Osteoblast (primary cell): ENCODE measurements around the gene LDB3. TPM values are rescaled to one million over a fixed set of nuclear protein-coding genes. Genes with fewer than 3 reads are reported as not detected.

Source experiments
- DNase-seq: peaks from one replicate; pipeline ENCODE4 v3.0.0; 2011; ENCODE audit warnings: low spot score, mixed read lengths; ENCODE audit not compliant: insufficient read length; ENCODE audit errors: missing footprints
- H2AFZ ChIP-seq: 2 replicates; pipeline ENCODE4 v1.6.0; 2011; ENCODE audit warnings: mild to moderate bottlenecking, low read length
- H3K27ac ChIP-seq: 2 replicates; pipeline ENCODE4 v1.5.1; 2011; ENCODE audit warnings: mild to moderate bottlenecking, low read depth, low read length, moderate library complexity
- H3K27me3 ChIP-seq: 2 replicates; pipeline ENCODE4 v1.6.0; 2012; ENCODE audit warnings: mild to moderate bottlenecking, control low read depth, inconsistent platforms, low read length, moderate library complexity; ENCODE audit not compliant: insufficient read depth
- H3K36me3 ChIP-seq: 2 replicates; pipeline ENCODE4 v1.5.1; 2011; ENCODE audit warnings: mild to moderate bottlenecking, low read length, control low read depth, moderate library complexity; ENCODE audit not compliant: insufficient read depth
- H3K4me1 ChIP-seq: 2 replicates; pipeline ENCODE4 v1.5.1; 2011; ENCODE audit warnings: mild to moderate bottlenecking, low read length, control low read depth, moderate library complexity; ENCODE audit not compliant: insufficient read depth
- H3K4me2 ChIP-seq: 2 replicates; pipeline ENCODE4 v1.6.0; 2011; ENCODE audit warnings: mild to moderate bottlenecking, low read length; ENCODE audit not compliant: insufficient read depth
- H3K4me3 ChIP-seq: fragments of 200-600 bp; sonication (generic); 3 replicates; pipeline ENCODE4 v1.5.1; 2012; ENCODE audit warnings: mild to moderate bottlenecking, low read length, inconsistent platforms; ENCODE audit not compliant: insufficient read depth
- H3K79me2 ChIP-seq: 2 replicates; pipeline ENCODE4 v1.6.0; 2012; ENCODE audit warnings: mild to moderate bottlenecking, low read length, control low read depth, inconsistent platforms; ENCODE audit not compliant: insufficient read depth
- H3K9me3 ChIP-seq: 2 replicates; pipeline ENCODE4 v1.5.1; 2011; ENCODE audit warnings: low read depth, low read length, control low read depth
- H4K20me1 ChIP-seq: 2 replicates; pipeline ENCODE4 v1.6.0; 2012; ENCODE audit warnings: mild to moderate bottlenecking, low read length, control low read depth; ENCODE audit not compliant: insufficient read depth
- CTCF ChIP-seq: IDR thresholded peaks from 2 replicates; pipeline ENCODE4 v1.5.1; 2011; ENCODE audit warnings: mild to moderate bottlenecking, low read depth, low read length, moderate library complexity; ENCODE audit errors: extremely low read depth
- total RNA-seq: library from RNA; depleted of rRNA; stranded (reverse); fragments of >200 nt; gene quantifications from 2 replicates; pipeline ENCODE4 v1.2.3, GENCODE V29; 2012

The LDB3 gene
- total RNA-seq, 1 donor: under 0.01 TPM

- Histone ChIP-seq H3K4me3 (no peak overlapping the region), H3K27me3 (no peaks in the 10 kb centered on the region), H3K9me3 (no peaks in the 10 kb centered on the region), H4K20me1 (no peaks in the 10 kb centered on the region), H3K4me1 (peaks cover 18% of the 10 kb centered on the region), H3K36me3 (no peaks in the 10 kb centered on the region), H3K4me2 (no peak overlapping the region), H2AFZ (no peak overlapping the region), H3K79me2 (no peaks in the 10 kb centered on the region), H3K27ac (no peak overlapping the region)
- DNase-seq: no peak
- no peak for TF ChIP-seq CTCF
These were observed 2.6 kb downstream of the LDB3 start for GRCh38 chr10:86670876-86671275.

GRCh38 chr10:86671419-86671818 lies 3.1 kb downstream of the LDB3 start:
- H3K4me3 ChIP-seq: no peak overlapping the region
- H3K4me1 ChIP-seq: peaks cover 18% of the 10 kb centered on the region
- no peaks in the 10 kb centered on the region for H3K36me3 ChIP-seq
- no peaks in the 10 kb centered on the region for H4K20me1 ChIP-seq
- no peaks in the 10 kb centered on the region for H3K9me3 ChIP-seq
- no peak for TF ChIP-seq CTCF
- no peaks in the 10 kb centered on the region for H3K79me2 ChIP-seq
- no peak overlapping the region for H3K4me2 ChIP-seq
- no peak overlapping the region for H3K27ac ChIP-seq
- H2AFZ ChIP-seq: no peak overlapping the region
- DNase-seq: no peak
- H3K27me3 ChIP-seq: no peaks in the 10 kb centered on the region

- TF ChIP-seq CTCF: no peak
- no peaks in the 10 kb centered on the region for H3K27me3 ChIP-seq
- H3K4me3 ChIP-seq: no peak overlapping the region
- peaks cover 18% of the 10 kb centered on the region for H3K4me1 ChIP-seq
- H3K79me2 ChIP-seq: no peaks in the 10 kb centered on the region
- no peak for DNase-seq
- H3K27ac ChIP-seq: no peak overlapping the region
- H4K20me1 ChIP-seq: no peaks in the 10 kb centered on the region
- H3K36me3 ChIP-seq: no peaks in the 10 kb centered on the region
- no peaks in the 10 kb centered on the region for H3K9me3 ChIP-seq
- no peak overlapping the region for H3K4me2 ChIP-seq
- no peak overlapping the region for H2AFZ ChIP-seq
These were observed 3.8 kb downstream of the LDB3 start for GRCh38 chr10:86671985-86672710.

GRCh38 chr10:86673216-86673826 lies 5.0 kb downstream of the LDB3 start:
- TF ChIP-seq CTCF: no peak
- H3K27ac ChIP-seq: no peak overlapping the region
- H2AFZ ChIP-seq: no peak overlapping the region
- peaks cover 9% of the 10 kb centered on the region for H3K4me1 ChIP-seq
- H3K4me3 ChIP-seq: no peak overlapping the region
- H3K36me3 ChIP-seq: no peaks in the 10 kb centered on the region
- H3K9me3 ChIP-seq: no peaks in the 10 kb centered on the region
- no peak for DNase-seq
- no peak overlapping the region for H3K4me2 ChIP-seq
- no peaks in the 10 kb centered on the region for H4K20me1 ChIP-seq
- H3K79me2 ChIP-seq: no peaks in the 10 kb centered on the region
- no peaks in the 10 kb centered on the region for H3K27me3 ChIP-seq
